ENCODE data around the gene MAPK8.

Gene MAPK8

GRCh38 chr10:48470115-48470892 lies 163.8 kb downstream of the MAPK8 start:
- no peak for TF ChIP-seq CTCF (IDR thresholded peaks at IDR 0.05; ENCODE audit: low read depth, low read length)
- peak in 1 of 2 donors; percentile 53 for DNase-seq (ENCODE audit: low read depth in 2 of 2)

GRCh38 chr10:48470893-48471805 lies 164.7 kb downstream of the MAPK8 start:
- TF ChIP-seq CTCF (IDR thresholded peaks at IDR 0.05; ENCODE audit: low read depth, low read length), result peak; percentile 10
- no peak overlapping the region for H3K4me3 ChIP-seq (replicated peaks in 1 of 2; ENCODE audit: low read depth in 2 of 2, low read length in 2 of 2)
- peak in 1 of 2 donors; percentile 35 for DNase-seq (ENCODE audit: low read depth in 2 of 2)

More at GRCh38 chr10:48470115-48470892, 163.8 kb downstream of the MAPK8 start:
- H3K4me3 ChIP-seq (replicated peaks in 1 of 2; ENCODE audit: low read depth in 2 of 2, low read length in 2 of 2), result no peak overlapping the region

GRCh38 chr10:48472501-48473069 lies 166.1 kb downstream of the MAPK8 start:
- no peak for DNase-seq (ENCODE audit: low read depth in 2 of 2)
- no peak for TF ChIP-seq CTCF (IDR thresholded peaks at IDR 0.05; ENCODE audit: low read depth, low read length)
- no peak overlapping the region for H3K4me3 ChIP-seq (replicated peaks in 1 of 2; ENCODE audit: low read depth in 2 of 2, low read length in 2 of 2)

GRCh38 chr10:48473704-48474103 lies 167.2 kb downstream of the MAPK8 start:
- no peak for DNase-seq (ENCODE audit: low read depth in 2 of 2)
- no peak for TF ChIP-seq CTCF (IDR thresholded peaks at IDR 0.05; ENCODE audit: low read depth, low read length)
- H3K4me3 ChIP-seq (replicated peaks in 1 of 2; ENCODE audit: low read depth in 2 of 2, low read length in 2 of 2), result no peak overlapping the region

GRCh38 chr10:48474765-48475365 lies 168.4 kb downstream of the MAPK8 start:
- H3K4me3 ChIP-seq (replicated peaks in 1 of 2; ENCODE audit: low read depth in 2 of 2, low read length in 2 of 2), result no peak overlapping the region
- no peak for TF ChIP-seq CTCF (IDR thresholded peaks at IDR 0.05; ENCODE audit: low read depth, low read length)
- DNase-seq (ENCODE audit: low read depth in 2 of 2), result no peak

GRCh38 chr10:48475943-48476278 lies 169.4 kb downstream of the MAPK8 start:
- H3K4me3 ChIP-seq (replicated peaks in 1 of 2; ENCODE audit: low read depth in 2 of 2, low read length in 2 of 2), result no peak overlapping the region
- TF ChIP-seq CTCF (IDR thresholded peaks at IDR 0.05; ENCODE audit: low read depth, low read length), result no peak
- DNase-seq (ENCODE audit: low read depth in 2 of 2), result no peak
